Smooth muscle cell (in vitro differentiated cells): ENCODE measurements around the gene SLAMF6. TPM values are rescaled to one million over a fixed set of nuclear protein-coding genes. Genes with fewer than 3 reads are reported as not detected.
A peak's percentile ranks its signal among the peaks of the same experiment; 100 is the strongest.

Experiments used
- DNase-seq: peaks from one replicate; lab custom pipeline; 2025; ENCODE audit not compliant: unreplicated experiment; lab: John Stamatoyannopoulos, UW
- H2AFZ ChIP-seq: fragments of 200-600 bp; sonication (generic); 2 replicates; pipeline ENCODE4 v1.6.0; 2016; ENCODE audit warnings: antibody characterized with exemption, low read depth, mild to moderate bottlenecking
- H3F3A ChIP-seq: fragments of 200-600 bp; sonication (generic); 2 replicates; pipeline ENCODE4 v1.6.0; 2017; ENCODE audit warnings: antibody characterized with exemption, low read depth
- H3K27ac ChIP-seq: fragments of 200-600 bp; sonication (generic); 2 replicates; pipeline ENCODE4 v1.5.1; 2016; ENCODE audit warnings: low read depth, mild to moderate bottlenecking
- H3K27me3 ChIP-seq: fragments of 200-600 bp; sonication (generic); 2 replicates; pipeline ENCODE4 v1.6.1; 2016; ENCODE audit warnings: low read depth, mild to moderate bottlenecking
- H3K36me3 ChIP-seq: fragments of 200-600 bp; sonication (generic); 2 replicates; pipeline ENCODE4 v1.5.1; 2016; ENCODE audit warnings: low read depth
- H3K4me1 ChIP-seq: fragments of 200-600 bp; sonication (generic); 2 replicates; pipeline ENCODE4 v1.5.1; 2016; ENCODE audit warnings: low read depth
- H3K4me2 ChIP-seq: fragments of 200-600 bp; sonication (generic); 2 replicates; pipeline ENCODE4 v1.6.0; 2016; ENCODE audit warnings: mild to moderate bottlenecking
- H3K4me3 ChIP-seq: fragments of 200-600 bp; sonication (generic); 2 replicates; pipeline ENCODE4 v1.5.1; 2016; ENCODE audit warnings: mild to moderate bottlenecking
- H3K79me2 ChIP-seq: fragments of 200-600 bp; sonication (generic); 2 replicates; pipeline ENCODE4 v1.6.0; 2016; ENCODE audit warnings: low read depth, mild to moderate bottlenecking
- H3K9ac ChIP-seq: fragments of 200-600 bp; sonication (generic); 2 replicates; pipeline ENCODE4 v1.6.0; 2016; ENCODE audit warnings: low read depth
- H3K9me3 ChIP-seq: fragments of 200-600 bp; sonication (generic); replicated peaks from 2 replicates; pipeline ENCODE4 v1.5.1; 2016; ENCODE audit warnings: low read depth
- H4K20me1 ChIP-seq: fragments of 200-600 bp; sonication (generic); 2 replicates; pipeline ENCODE4 v1.6.0; 2016; ENCODE audit warnings: low read depth
- CTCF ChIP-seq: fragments of 200-600 bp; sonication (generic); IDR thresholded peaks from 2 replicates; pipeline ENCODE4 v1.5.1; 2017; ENCODE audit warnings: borderline replicate concordance, mild to moderate bottlenecking, antibody characterized with exemption; ENCODE audit not compliant: insufficient read depth, poor library complexity, severe bottlenecking
- WGBS: methylation state at CpG from one replicate; pipeline ENCODE4 v1.1.7; 2016; ENCODE audit warnings: low lambda C conversion rate; 5-methylcytosine and 5-hydroxymethylcytosine counted together
- polyA plus RNA-seq: library from polyadenylated mRNA; unstranded; fragments of >200 nt; fragmentation: Nextera tagmentation; extraction: Ambion mirVana; gene quantifications from 2 replicates; pipeline ENCODE4 v1.2.1, GENCODE V29; 2016
- total RNA-seq: library from RNA; depleted of rRNA; stranded (reverse); fragments of >200 nt; gene quantifications from 2 replicates; pipeline ENCODE4 v1.2.3, GENCODE V29; 2014

Gene SLAMF6
- total and polyA plus RNA-seq, 2 experiments from 2014 or later = not detected

- Histone ChIP-seq H3K36me3 (no peaks in the 10 kb centered on the region), H3K4me1 (peaks cover 7% of the 10 kb centered on the region), H4K20me1 (no peaks in the 10 kb centered on the region), H2AFZ (no peak overlapping the region), H3K27ac (no peak overlapping the region), H3K4me2 (no peak overlapping the region), H3K9me3 (no peaks in the 10 kb centered on the region), H3K9ac (no peak overlapping the region), H3K27me3 (no peaks in the 10 kb centered on the region), H3F3A (peaks cover under 1% of the 10 kb centered on the region), H3K4me3 (no peak overlapping the region), H3K79me2 (no peaks in the 10 kb centered on the region)
- WGBS = 96% methylated on average over 1 of the region's 1 CpG
- peak; percentile 28 for TF ChIP-seq CTCF
- DNase-seq = no peak
Measured at GRCh38 chr1:160544647-160545046, 21.6 kb upstream of the SLAMF6 start.

GRCh38 chr1:160542303-160542945 lies 19.4 kb upstream of the SLAMF6 start:
- no peaks in the 10 kb centered on the region for H3K36me3 ChIP-seq
- no peak overlapping the region for H3K9ac ChIP-seq
- no peaks in the 10 kb centered on the region for H3K27me3 ChIP-seq
- H3K4me3 ChIP-seq = no peak overlapping the region
- TF ChIP-seq CTCF = no peak
- H2AFZ ChIP-seq = no peak overlapping the region
- peak overlapping the region; percentile 40 for H3K4me2 ChIP-seq
- H3K27ac ChIP-seq = no peak overlapping the region
- peaks cover 3% of the 10 kb centered on the region for H3F3A ChIP-seq
- H3K4me1 ChIP-seq = peaks cover 7% of the 10 kb centered on the region
- no peaks in the 10 kb centered on the region for H4K20me1 ChIP-seq
- no peak for DNase-seq
- WGBS = 0% methylated on average over 2 of the region's 2 CpGs
- no peaks in the 10 kb centered on the region for H3K79me2 ChIP-seq
- H3K9me3 ChIP-seq = no peaks in the 10 kb centered on the region

- no peak for DNase-seq
- Histone ChIP-seq H3K27me3 (no peaks in the 10 kb centered on the region), H3F3A (peaks cover 3% of the 10 kb centered on the region), H3K9me3 (no peaks in the 10 kb centered on the region), H3K9ac (no peak overlapping the region), H3K4me3 (no peak overlapping the region), H3K4me2 (peak overlapping the region; percentile 40), H3K4me1 (peaks cover 7% of the 10 kb centered on the region), H3K79me2 (no peaks in the 10 kb centered on the region), H3K36me3 (no peaks in the 10 kb centered on the region), H3K27ac (no peak overlapping the region), H2AFZ (no peak overlapping the region), H4K20me1 (no peaks in the 10 kb centered on the region)
- no peak for TF ChIP-seq CTCF
- 61% methylated on average over 1 of the region's 1 CpG for WGBS
Measured at GRCh38 chr1:160541622-160542302, 18.7 kb upstream of the SLAMF6 start.

GRCh38 chr1:160540859-160541233 lies 17.8 kb upstream of the SLAMF6 start:
- Histone ChIP-seq H4K20me1 (no peaks in the 10 kb centered on the region), H3K4me1 (peaks cover 7% of the 10 kb centered on the region), H3K79me2 (no peaks in the 10 kb centered on the region), H3K9ac (no peak overlapping the region), H3K4me2 (peak overlapping the region; percentile 53), H3K4me3 (no peak overlapping the region), H3K36me3 (no peaks in the 10 kb centered on the region), H3K27me3 (no peaks in the 10 kb centered on the region), H2AFZ (peak overlapping the region; percentile 38), H3K9me3 (no peaks in the 10 kb centered on the region), H3K27ac (no peak overlapping the region), H3F3A (peaks cover 3% of the 10 kb centered on the region)
- no peak for DNase-seq
- no peak for TF ChIP-seq CTCF
